Bronchial epithelial cell (primary cell): Measurements from ENCODE around the gene ANKRD13B. TPM values are rescaled to one million over a fixed set of nuclear protein-coding genes. Genes with fewer than 3 reads are reported as not detected.

Experiments used
- DNase-seq: peaks from one replicate; pipeline ENCODE4 v3.0.0-alpha.2; 2010; ENCODE audit warnings: low read depth
- FAIRE-seq: peaks from 2 replicates; lab custom pipeline; 2011; peaks lifted over from hg19 to GRCh38; lab: Jason Lieb, UNC
- H3K27me3 ChIP-seq: 2 replicates; pipeline ENCODE4 v1.5.1; 2011; ENCODE audit warnings: low read length; ENCODE audit not compliant: control insufficient read depth, insufficient read depth
- H3K36me3 ChIP-seq: 2 replicates; pipeline ENCODE4 v1.5.1; 2011; ENCODE audit warnings: low read length; ENCODE audit not compliant: control insufficient read depth, insufficient read depth
- H3K4me3 ChIP-seq: 2 replicates; pipeline ENCODE4 v1.5.1; 2011; ENCODE audit warnings: mild to moderate bottlenecking, low read depth, low read length, control low read depth
- total RNA-seq: library from RNA; depleted of rRNA; stranded (reverse); fragments of >200 nt; gene quantifications from 2 replicates; pipeline ENCODE4 v1.2.1, GENCODE V29; 2014
- TF ChIP-seq, protein P1 (sequence below): IDR thresholded peaks from 2 replicates; pipeline ENCODE4 v1.5.1; 2011; ENCODE audit warnings: mild to moderate bottlenecking, moderate library complexity, low read length, control low read depth, inconsistent platforms; ENCODE audit not compliant: insufficient read depth, severe bottlenecking

ANKRD13B gene
- total RNA-seq, 1 donor from 2014 or later: 2.4 TPM

DNA sequence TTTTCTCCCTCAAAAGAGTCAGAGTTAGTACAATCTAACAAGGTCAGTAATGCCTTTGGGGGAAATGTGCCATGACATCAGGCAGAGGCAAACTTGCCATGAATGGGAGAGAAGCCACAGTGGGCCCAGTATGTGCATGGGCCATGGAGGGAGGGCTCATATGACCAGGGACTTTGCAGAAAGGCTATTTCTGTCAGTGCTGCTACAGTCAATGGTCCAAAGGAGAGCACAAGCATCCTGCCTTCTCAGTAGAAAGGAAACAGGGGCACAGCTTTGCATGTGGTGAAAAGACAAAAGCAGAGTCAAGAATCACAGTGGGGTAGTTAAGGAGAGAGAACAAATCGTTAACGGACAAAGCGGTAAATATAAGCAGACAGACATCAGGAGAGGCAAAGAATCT, 41.0 kb downstream of the ANKRD13B start:
- Histone ChIP-seq H3K4me3 (no peak overlapping the region), H3K27me3 (no peaks in the 10 kb centered on the region), H3K36me3 (peaks cover 4% of the 10 kb centered on the region)
- TF ChIP-seq, protein P1, sequence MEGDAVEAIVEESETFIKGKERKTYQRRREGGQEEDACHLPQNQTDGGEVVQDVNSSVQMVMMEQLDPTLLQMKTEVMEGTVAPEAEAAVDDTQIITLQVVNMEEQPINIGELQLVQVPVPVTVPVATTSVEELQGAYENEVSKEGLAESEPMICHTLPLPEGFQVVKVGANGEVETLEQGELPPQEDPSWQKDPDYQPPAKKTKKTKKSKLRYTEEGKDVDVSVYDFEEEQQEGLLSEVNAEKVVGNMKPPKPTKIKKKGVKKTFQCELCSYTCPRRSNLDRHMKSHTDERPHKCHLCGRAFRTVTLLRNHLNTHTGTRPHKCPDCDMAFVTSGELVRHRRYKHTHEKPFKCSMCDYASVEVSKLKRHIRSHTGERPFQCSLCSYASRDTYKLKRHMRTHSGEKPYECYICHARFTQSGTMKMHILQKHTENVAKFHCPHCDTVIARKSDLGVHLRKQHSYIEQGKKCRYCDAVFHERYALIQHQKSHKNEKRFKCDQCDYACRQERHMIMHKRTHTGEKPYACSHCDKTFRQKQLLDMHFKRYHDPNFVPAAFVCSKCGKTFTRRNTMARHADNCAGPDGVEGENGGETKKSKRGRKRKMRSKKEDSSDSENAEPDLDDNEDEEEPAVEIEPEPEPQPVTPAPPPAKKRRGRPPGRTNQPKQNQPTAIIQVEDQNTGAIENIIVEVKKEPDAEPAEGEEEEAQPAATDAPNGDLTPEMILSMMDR: no peak
- DNase-seq (no peak), FAIRE-seq (no peak)

- DNase-seq: peak; percentile 66
- Histone ChIP-seq H3K4me3 (no peak overlapping the region), H3K36me3 (no peaks in the 10 kb centered on the region), H3K27me3 (no peaks in the 10 kb centered on the region)
- TF ChIP-seq, protein P1: no peak
- no peak for FAIRE-seq
Observed at GRCh38 chr17:29640413-29640812, 47.5 kb downstream of the ANKRD13B start.

GRCh38 chr17:29640981-29641642, 48.2 kb downstream of the ANKRD13B start:
- DNase-seq: no peak
- no peak for FAIRE-seq
- no peak overlapping the region for H3K4me3 ChIP-seq
- TF ChIP-seq, protein P1: no peak
- no peaks in the 10 kb centered on the region for H3K27me3 ChIP-seq
- H3K36me3 ChIP-seq: no peaks in the 10 kb centered on the region

GRCh38 chr17:29642171-29642611, 49.3 kb downstream of the ANKRD13B start:
- no peak overlapping the region for H3K4me3 ChIP-seq
- no peaks in the 10 kb centered on the region for H3K36me3 ChIP-seq
- H3K27me3 ChIP-seq: no peaks in the 10 kb centered on the region
- TF ChIP-seq, protein P1: no peak
- no peak for DNase-seq
- no peak for FAIRE-seq

DNA sequence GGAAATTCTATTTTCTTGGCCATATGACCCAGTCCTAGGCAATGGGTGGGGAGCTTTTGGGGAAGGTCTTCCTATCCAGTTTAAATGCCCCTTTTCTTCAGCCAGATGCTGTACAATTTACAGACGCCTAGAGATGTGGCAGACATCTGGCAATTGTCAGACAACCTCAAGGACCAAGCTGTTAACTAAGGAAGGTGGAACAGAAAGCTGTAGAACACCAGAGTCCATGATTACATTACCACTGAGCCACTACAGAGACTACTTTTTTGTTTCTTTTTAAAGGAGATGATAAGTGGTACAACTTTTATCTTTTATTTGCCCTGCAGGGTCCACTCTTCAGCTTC, 50.9 kb downstream of the ANKRD13B start:
- Histone ChIP-seq H3K36me3 (no peaks in the 10 kb centered on the region), H3K4me3 (no peak overlapping the region), H3K27me3 (no peaks in the 10 kb centered on the region)
- no peak for DNase-seq
- no peak for FAIRE-seq
- TF ChIP-seq, protein P1: no peak
